ENCODE data around the gene COPS9.

The COPS9 gene

GRCh38 chr2:240164586-240164985 is 28.5 kb upstream of the COPS9 start:
- Histone ChIP-seq H3K27me3 (ENCODE audit: control insufficient read depth, insufficient read depth, low read length) (peaks cover 22% of the 10 kb centered on the region), H3K4me1 (ENCODE audit: control insufficient read depth, insufficient read depth, low read length) (no peaks in the 10 kb centered on the region), H3K4me3 (ENCODE audit: low read length) (no peak overlapping the region), H3K9ac (ENCODE audit: low read length) (no peak overlapping the region), H3K36me3 (ENCODE audit: control insufficient read depth, insufficient read depth, low read length) (no peaks in the 10 kb centered on the region), H3K9me3 (ENCODE audit: control insufficient read depth, low read length) (no peaks in the 10 kb centered on the region)

GRCh38 chr2:240163844-240164574 is 27.9 kb upstream of the COPS9 start:
- no peaks in the 10 kb centered on the region for H3K4me1 ChIP-seq (ENCODE audit: control insufficient read depth, insufficient read depth, low read length)
- H3K4me3 ChIP-seq (ENCODE audit: low read length): no peak overlapping the region
- peaks cover 17% of the 10 kb centered on the region for H3K27me3 ChIP-seq (ENCODE audit: control insufficient read depth, insufficient read depth, low read length)
- no peaks in the 10 kb centered on the region for H3K9me3 ChIP-seq (ENCODE audit: control insufficient read depth, low read length)
- no peaks in the 10 kb centered on the region for H3K36me3 ChIP-seq (ENCODE audit: control insufficient read depth, insufficient read depth, low read length)
- H3K9ac ChIP-seq (ENCODE audit: low read length): no peak overlapping the region

- Histone ChIP-seq H3K36me3 (ENCODE audit: control insufficient read depth, insufficient read depth, low read length) (no peaks in the 10 kb centered on the region), H3K9me3 (ENCODE audit: control insufficient read depth, low read length) (no peaks in the 10 kb centered on the region), H3K4me1 (ENCODE audit: control insufficient read depth, insufficient read depth, low read length) (no peaks in the 10 kb centered on the region), H3K4me3 (ENCODE audit: low read length) (no peak overlapping the region), H3K27me3 (ENCODE audit: control insufficient read depth, insufficient read depth, low read length) (peaks cover 13% of the 10 kb centered on the region), H3K9ac (ENCODE audit: low read length) (no peak overlapping the region)
These were observed 27.0 kb upstream of the COPS9 start for GRCh38 chr2:240162939-240163714.

- no peak overlapping the region for H3K9ac ChIP-seq (ENCODE audit: low read length)
- H3K27me3 ChIP-seq (ENCODE audit: control insufficient read depth, insufficient read depth, low read length): peaks cover 8% of the 10 kb centered on the region
- no peak overlapping the region for H3K4me3 ChIP-seq (ENCODE audit: low read length)
- no peaks in the 10 kb centered on the region for H3K36me3 ChIP-seq (ENCODE audit: control insufficient read depth, insufficient read depth, low read length)
- H3K4me1 ChIP-seq (ENCODE audit: control insufficient read depth, insufficient read depth, low read length): no peaks in the 10 kb centered on the region
- H3K9me3 ChIP-seq (ENCODE audit: control insufficient read depth, low read length): no peaks in the 10 kb centered on the region
These were observed 26.4 kb upstream of the COPS9 start for GRCh38 chr2:240162531-240162930.

- peaks cover 4% of the 10 kb centered on the region for H3K27me3 ChIP-seq (ENCODE audit: control insufficient read depth, insufficient read depth, low read length)
- no peak overlapping the region for H3K4me3 ChIP-seq (ENCODE audit: low read length)
- H3K9me3 ChIP-seq (ENCODE audit: control insufficient read depth, low read length): no peaks in the 10 kb centered on the region
- H3K9ac ChIP-seq (ENCODE audit: low read length): no peak overlapping the region
- no peaks in the 10 kb centered on the region for H3K36me3 ChIP-seq (ENCODE audit: control insufficient read depth, insufficient read depth, low read length)
- no peaks in the 10 kb centered on the region for H3K4me1 ChIP-seq (ENCODE audit: control insufficient read depth, insufficient read depth, low read length)
These were observed 25.9 kb upstream of the COPS9 start for GRCh38 chr2:240162032-240162431.

GRCh38 chr2:240161087-240161750 is 25.1 kb upstream of the COPS9 start:
- H3K9ac ChIP-seq (ENCODE audit: low read length): no peak overlapping the region
- H3K4me1 ChIP-seq (ENCODE audit: control insufficient read depth, insufficient read depth, low read length): no peaks in the 10 kb centered on the region
- H3K36me3 ChIP-seq (ENCODE audit: control insufficient read depth, insufficient read depth, low read length): no peaks in the 10 kb centered on the region
- no peaks in the 10 kb centered on the region for H3K9me3 ChIP-seq (ENCODE audit: control insufficient read depth, low read length)
- H3K27me3 ChIP-seq (ENCODE audit: control insufficient read depth, insufficient read depth, low read length): peaks cover 4% of the 10 kb centered on the region
- no peak overlapping the region for H3K4me3 ChIP-seq (ENCODE audit: low read length)

- H3K9ac ChIP-seq (ENCODE audit: low read length): no peak overlapping the region
- H3K36me3 ChIP-seq (ENCODE audit: control insufficient read depth, insufficient read depth, low read length): no peaks in the 10 kb centered on the region
- H3K9me3 ChIP-seq (ENCODE audit: control insufficient read depth, low read length): no peaks in the 10 kb centered on the region
- no peak overlapping the region for H3K4me3 ChIP-seq (ENCODE audit: low read length)
- H3K27me3 ChIP-seq (ENCODE audit: control insufficient read depth, insufficient read depth, low read length): peaks cover 4% of the 10 kb centered on the region
- no peaks in the 10 kb centered on the region for H3K4me1 ChIP-seq (ENCODE audit: control insufficient read depth, insufficient read depth, low read length)
These were observed 24.4 kb upstream of the COPS9 start for GRCh38 chr2:240160291-240161086.

- Histone ChIP-seq H3K4me3 (ENCODE audit: low read length) (no peak overlapping the region), H3K36me3 (ENCODE audit: control insufficient read depth, insufficient read depth, low read length) (no peaks in the 10 kb centered on the region), H3K27me3 (ENCODE audit: control insufficient read depth, insufficient read depth, low read length) (no peaks in the 10 kb centered on the region), H3K9ac (ENCODE audit: low read length) (no peak overlapping the region), H3K4me1 (ENCODE audit: control insufficient read depth, insufficient read depth, low read length) (no peaks in the 10 kb centered on the region), H3K9me3 (ENCODE audit: control insufficient read depth, low read length) (no peaks in the 10 kb centered on the region)
These were observed 23.2 kb upstream of the COPS9 start for GRCh38 chr2:240159251-240159839.

- H3K36me3 ChIP-seq (ENCODE audit: control insufficient read depth, insufficient read depth, low read length): no peaks in the 10 kb centered on the region
- H3K4me3 ChIP-seq (ENCODE audit: low read length): no peak overlapping the region
- H3K9ac ChIP-seq (ENCODE audit: low read length): no peak overlapping the region
- no peaks in the 10 kb centered on the region for H3K27me3 ChIP-seq (ENCODE audit: control insufficient read depth, insufficient read depth, low read length)
- no peaks in the 10 kb centered on the region for H3K9me3 ChIP-seq (ENCODE audit: control insufficient read depth, low read length)
- H3K4me1 ChIP-seq (ENCODE audit: control insufficient read depth, insufficient read depth, low read length): no peaks in the 10 kb centered on the region
These were observed 21.0 kb upstream of the COPS9 start for GRCh38 chr2:240157147-240157470.

- no peaks in the 10 kb centered on the region for H3K27me3 ChIP-seq (ENCODE audit: control insufficient read depth, insufficient read depth, low read length)
- H3K4me3 ChIP-seq (ENCODE audit: low read length): no peak overlapping the region
- no peaks in the 10 kb centered on the region for H3K36me3 ChIP-seq (ENCODE audit: control insufficient read depth, insufficient read depth, low read length)
- no peaks in the 10 kb centered on the region for H3K9me3 ChIP-seq (ENCODE audit: control insufficient read depth, low read length)
- no peaks in the 10 kb centered on the region for H3K4me1 ChIP-seq (ENCODE audit: control insufficient read depth, insufficient read depth, low read length)
- no peak overlapping the region for H3K9ac ChIP-seq (ENCODE audit: low read length)
These were observed 20.5 kb upstream of the COPS9 start for GRCh38 chr2:240156435-240157146.

- Histone ChIP-seq H3K9me3 (ENCODE audit: control insufficient read depth, low read length) (no peaks in the 10 kb centered on the region), H3K27me3 (ENCODE audit: control insufficient read depth, insufficient read depth, low read length) (no peaks in the 10 kb centered on the region), H3K4me3 (ENCODE audit: low read length) (no peak overlapping the region), H3K36me3 (ENCODE audit: control insufficient read depth, insufficient read depth, low read length) (no peaks in the 10 kb centered on the region), H3K9ac (ENCODE audit: low read length) (no peak overlapping the region), H3K4me1 (ENCODE audit: control insufficient read depth, insufficient read depth, low read length) (no peaks in the 10 kb centered on the region)
These were observed 19.8 kb upstream of the COPS9 start for GRCh38 chr2:240155745-240156390.
